OCI-LY1 (cell line): ENCODE results near the gene SAMD11.

ENCODE experiments used
- EZH2 ChIP-seq: fragments of 200-600 bp; sonication (generic), shearing (Covaris generic); IDR thresholded peaks from 2 replicates; pipeline ENCODE4 v1.8.0; 2017; ENCODE audit warnings: borderline replicate concordance, mixed run types, mild to moderate bottlenecking, antibody characterized with exemption, low read length, moderate library complexity, mixed read lengths
- TF ChIP-seq, protein P1 (sequence below): fragments of 200-600 bp; sonication (generic), shearing (Covaris generic); IDR thresholded peaks from 2 replicates; pipeline ENCODE4 v1.5.1; 2017; ENCODE audit warnings: mild to moderate bottlenecking, antibody characterized with exemption, low read length, moderate library complexity, mixed read lengths

- TF ChIP-seq, protein P1, sequence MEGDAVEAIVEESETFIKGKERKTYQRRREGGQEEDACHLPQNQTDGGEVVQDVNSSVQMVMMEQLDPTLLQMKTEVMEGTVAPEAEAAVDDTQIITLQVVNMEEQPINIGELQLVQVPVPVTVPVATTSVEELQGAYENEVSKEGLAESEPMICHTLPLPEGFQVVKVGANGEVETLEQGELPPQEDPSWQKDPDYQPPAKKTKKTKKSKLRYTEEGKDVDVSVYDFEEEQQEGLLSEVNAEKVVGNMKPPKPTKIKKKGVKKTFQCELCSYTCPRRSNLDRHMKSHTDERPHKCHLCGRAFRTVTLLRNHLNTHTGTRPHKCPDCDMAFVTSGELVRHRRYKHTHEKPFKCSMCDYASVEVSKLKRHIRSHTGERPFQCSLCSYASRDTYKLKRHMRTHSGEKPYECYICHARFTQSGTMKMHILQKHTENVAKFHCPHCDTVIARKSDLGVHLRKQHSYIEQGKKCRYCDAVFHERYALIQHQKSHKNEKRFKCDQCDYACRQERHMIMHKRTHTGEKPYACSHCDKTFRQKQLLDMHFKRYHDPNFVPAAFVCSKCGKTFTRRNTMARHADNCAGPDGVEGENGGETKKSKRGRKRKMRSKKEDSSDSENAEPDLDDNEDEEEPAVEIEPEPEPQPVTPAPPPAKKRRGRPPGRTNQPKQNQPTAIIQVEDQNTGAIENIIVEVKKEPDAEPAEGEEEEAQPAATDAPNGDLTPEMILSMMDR, result no peak
- no peak for TF ChIP-seq EZH2
Observed at GRCh38 chr1:974687-975328, 51.1 kb downstream of the SAMD11 start.
